BLaER1 (cell line): ENCODE measurements around the gene WIPF3.
"Not testable (repeated sequence)": the region's sequence is repeated elsewhere in the genome, so short reads cannot be mapped to it uniquely, and the experiment has no call there.

Experiments
- H3K27ac ChIP-seq: shearing (Covaris generic); formaldehyde crosslinking; 2 replicates; pipeline ENCODE4 v1.8.1; 2022
- H3K27me3 ChIP-seq: shearing (Covaris generic); formaldehyde crosslinking; 2 replicates; pipeline ENCODE4 v1.8.1; 2022
- H3K36me3 ChIP-seq: shearing (Covaris generic); formaldehyde crosslinking; 2 replicates; pipeline ENCODE4 v1.8.1; 2022
- H3K4me1 ChIP-seq: shearing (Covaris generic); formaldehyde crosslinking; 2 replicates; pipeline ENCODE4 v1.8.1; 2022
- H3K4me2 ChIP-seq: shearing (Covaris generic); formaldehyde crosslinking; 2 replicates; pipeline ENCODE4 v1.8.1; 2022
- H3K4me3 ChIP-seq: shearing (Covaris generic); formaldehyde crosslinking; 2 replicates; pipeline ENCODE4 v1.8.1; 2022
- H3K9ac ChIP-seq: shearing (Covaris generic); formaldehyde crosslinking; 2 replicates; pipeline ENCODE4 v1.8.1; 2022
- H3K9me3 ChIP-seq: shearing (Covaris generic); formaldehyde crosslinking; 2 replicates; pipeline ENCODE4 v1.8.1; 2022
- H4K20me1 ChIP-seq: shearing (Covaris generic); formaldehyde crosslinking; 2 replicates; pipeline ENCODE4 v1.8.1; 2022
- Cebpa-rat ChIP-seq: shearing (Covaris generic); IDR thresholded peaks from 2 replicates; pipeline ENCODE4 v1.8.1; 2022

WIPF3 gene

DNA sequence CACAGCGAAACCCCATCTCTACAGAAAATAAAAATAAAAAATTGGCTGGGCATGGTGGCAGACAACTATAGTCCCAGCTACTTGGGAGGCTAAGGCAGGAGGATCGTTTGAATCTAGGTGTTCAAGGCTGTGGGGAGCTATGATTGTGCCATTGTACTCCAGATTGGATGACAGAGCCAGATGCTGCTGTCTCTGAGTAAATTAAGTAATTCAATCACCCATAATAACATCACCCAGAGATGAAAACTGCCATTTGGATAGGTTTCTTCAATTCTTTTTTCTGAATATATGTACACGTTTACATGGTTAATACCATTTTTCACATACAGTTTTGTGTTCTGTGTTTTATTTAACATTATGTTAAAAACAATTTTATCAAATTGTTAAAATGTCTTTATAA, 79.3 kb downstream of the WIPF3 start:
- Histone ChIP-seq H3K27me3 (peaks cover 18% of the 10 kb centered on the region), H3K27ac (no peak overlapping the region), H3K36me3 (no peaks in the 10 kb centered on the region), H4K20me1 (no peaks in the 10 kb centered on the region), H3K4me1 (no peaks in the 10 kb centered on the region), H3K4me3 (no peak overlapping the region), H3K9me3 (no peaks in the 10 kb centered on the region), H3K4me2 (no peak overlapping the region), H3K9ac (no peak overlapping the region)
- no peak for TF ChIP-seq Cebpa-rat

DNA sequence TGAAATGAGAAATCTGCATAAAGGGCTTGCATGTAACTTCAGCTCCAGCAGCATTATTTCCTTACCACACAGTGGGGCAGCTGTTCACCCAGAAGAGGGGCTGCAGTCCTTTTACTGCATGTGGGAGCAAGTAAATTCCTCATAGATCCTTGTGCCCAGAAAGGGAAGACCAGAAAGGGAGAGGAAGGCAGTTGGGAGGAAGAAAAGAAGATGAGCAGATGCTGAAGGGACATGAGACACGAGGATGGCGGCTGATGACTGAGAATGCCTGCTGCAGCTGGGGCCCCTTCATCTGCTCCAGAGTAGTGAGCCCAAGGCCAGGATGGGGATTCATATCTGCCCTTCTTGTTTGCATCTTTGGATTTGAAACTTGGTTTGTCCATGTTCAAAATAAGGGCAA, 80.5 kb downstream of the WIPF3 start:
- H4K20me1 ChIP-seq: no peaks in the 10 kb centered on the region
- H3K4me2 ChIP-seq: no peak overlapping the region
- no peak overlapping the region for H3K9ac ChIP-seq
- H3K27ac ChIP-seq: no peak overlapping the region
- H3K9me3 ChIP-seq: no peaks in the 10 kb centered on the region
- H3K4me3 ChIP-seq: no peak overlapping the region
- no peaks in the 10 kb centered on the region for H3K36me3 ChIP-seq
- peaks cover 18% of the 10 kb centered on the region for H3K27me3 ChIP-seq
- no peaks in the 10 kb centered on the region for H3K4me1 ChIP-seq
- TF ChIP-seq Cebpa-rat: no peak

DNA sequence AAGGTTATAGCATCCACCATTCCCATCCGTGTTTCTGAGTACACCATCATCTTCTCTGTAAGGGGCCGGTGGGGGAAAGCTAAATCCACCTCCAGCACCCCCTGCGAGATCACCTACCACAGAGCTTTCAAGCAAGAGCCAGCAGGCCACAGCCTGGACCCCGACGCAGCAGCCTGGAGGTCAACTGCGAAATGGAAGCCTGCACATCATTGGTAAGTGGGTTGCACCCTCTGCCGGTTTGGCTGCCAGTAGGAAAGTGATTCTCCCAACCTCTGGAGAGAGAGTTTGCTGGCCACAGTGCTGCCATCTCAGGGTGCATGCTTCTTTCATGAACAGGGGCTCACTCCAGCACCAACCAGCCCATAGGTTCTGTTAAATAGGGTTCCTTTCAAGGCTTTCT, 81.7 kb downstream of the WIPF3 start:
- Histone ChIP-seq H3K4me1 (no peaks in the 10 kb centered on the region), H3K27me3 (peaks cover 18% of the 10 kb centered on the region), H3K27ac (no peak overlapping the region), H4K20me1 (no peaks in the 10 kb centered on the region), H3K9me3 (no peaks in the 10 kb centered on the region), H3K4me2 (no peak overlapping the region), H3K9ac (no peak overlapping the region), H3K36me3 (no peaks in the 10 kb centered on the region), H3K4me3 (no peak overlapping the region)
- no peak for TF ChIP-seq Cebpa-rat

DNA sequence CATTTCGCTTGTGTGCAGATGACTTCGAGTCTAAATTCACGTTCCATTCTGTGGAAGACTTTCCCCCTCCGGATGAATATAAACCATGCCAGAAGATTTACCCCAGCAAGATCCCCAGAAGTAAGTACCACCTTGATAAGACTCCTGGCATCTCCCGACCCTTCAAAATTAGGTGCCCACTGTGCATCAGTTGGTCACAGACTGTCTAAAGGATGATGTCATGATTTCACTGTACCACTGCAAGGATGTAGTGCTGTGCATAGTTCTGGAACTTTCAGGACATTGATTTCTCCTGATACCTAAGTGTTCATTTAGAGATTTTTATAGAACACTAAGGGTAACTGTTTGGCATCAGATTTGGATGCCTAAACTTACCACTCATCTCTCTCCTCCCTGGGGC, 83.0 kb downstream of the WIPF3 start:
- no peaks in the 10 kb centered on the region for H4K20me1 ChIP-seq
- no peak overlapping the region for H3K9ac ChIP-seq
- H3K27me3 ChIP-seq: peaks cover 11% of the 10 kb centered on the region
- no peaks in the 10 kb centered on the region for H3K9me3 ChIP-seq
- H3K36me3 ChIP-seq: no peaks in the 10 kb centered on the region
- H3K4me1 ChIP-seq: no peaks in the 10 kb centered on the region
- no peak overlapping the region for H3K27ac ChIP-seq
- no peak overlapping the region for H3K4me3 ChIP-seq
- TF ChIP-seq Cebpa-rat: no peak
- H3K4me2 ChIP-seq: no peak overlapping the region

DNA sequence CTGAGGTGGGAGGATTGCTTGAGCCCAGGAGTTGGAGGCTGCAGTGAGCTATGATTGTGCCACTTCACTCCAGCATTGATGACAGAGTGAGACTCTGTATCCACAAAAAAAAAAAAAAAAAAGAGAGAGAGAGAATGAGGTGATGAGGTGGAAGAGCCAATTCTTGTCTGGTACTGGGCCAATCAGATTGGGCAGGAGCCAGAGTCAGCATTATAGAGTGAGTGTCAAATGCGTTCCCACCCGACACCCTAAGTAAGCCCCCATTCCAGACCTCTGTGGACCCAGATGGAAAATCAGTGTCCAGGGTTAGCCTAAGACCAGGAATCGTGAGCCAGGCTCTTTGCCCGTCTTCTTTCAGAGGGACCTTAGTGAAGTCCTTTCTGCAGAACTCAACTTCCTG, 83.9 kb downstream of the WIPF3 start:
- no peaks in the 10 kb centered on the region for H3K36me3 ChIP-seq
- no peaks in the 10 kb centered on the region for H3K4me1 ChIP-seq
- H3K27me3 ChIP-seq: peaks cover under 1% of the 10 kb centered on the region; the same call in 1 of the 2 replicates
- H3K4me2 ChIP-seq: no peak overlapping the region
- no peak for TF ChIP-seq Cebpa-rat
- H4K20me1 ChIP-seq: no peaks in the 10 kb centered on the region
- H3K9ac ChIP-seq: no peak overlapping the region
- no peak overlapping the region for H3K27ac ChIP-seq
- no peaks in the 10 kb centered on the region for H3K9me3 ChIP-seq
- H3K4me3 ChIP-seq: no peak overlapping the region

DNA sequence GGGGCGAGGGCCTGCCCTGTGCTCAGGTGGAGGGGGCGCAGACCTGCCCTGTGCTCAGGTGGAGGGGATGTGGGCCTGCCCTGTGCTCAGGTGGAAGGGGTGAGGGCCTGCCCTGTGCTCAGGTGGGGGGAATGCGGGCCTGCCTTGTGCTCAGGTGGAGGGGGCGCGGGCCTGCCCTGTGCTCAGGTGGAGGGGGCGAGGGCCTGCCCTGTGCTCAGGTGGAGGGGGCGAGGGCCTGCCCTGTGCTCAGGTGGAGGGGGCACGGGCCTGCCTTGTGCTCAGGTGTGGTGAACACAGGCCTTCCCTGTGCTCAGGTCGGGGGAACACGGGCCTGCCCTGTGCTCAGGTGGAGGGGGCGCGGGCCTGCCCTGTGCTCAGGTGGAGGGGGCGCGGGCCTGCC, 84.5 kb downstream of the WIPF3 start:
- H4K20me1 ChIP-seq, H3K27ac ChIP-seq, H3K36me3 ChIP-seq, H3K9ac ChIP-seq, H3K27me3 ChIP-seq, H3K4me3 ChIP-seq, H3K4me1 ChIP-seq, H3K4me2 ChIP-seq, H3K9me3 ChIP-seq: not testable (repeated sequence)

DNA sequence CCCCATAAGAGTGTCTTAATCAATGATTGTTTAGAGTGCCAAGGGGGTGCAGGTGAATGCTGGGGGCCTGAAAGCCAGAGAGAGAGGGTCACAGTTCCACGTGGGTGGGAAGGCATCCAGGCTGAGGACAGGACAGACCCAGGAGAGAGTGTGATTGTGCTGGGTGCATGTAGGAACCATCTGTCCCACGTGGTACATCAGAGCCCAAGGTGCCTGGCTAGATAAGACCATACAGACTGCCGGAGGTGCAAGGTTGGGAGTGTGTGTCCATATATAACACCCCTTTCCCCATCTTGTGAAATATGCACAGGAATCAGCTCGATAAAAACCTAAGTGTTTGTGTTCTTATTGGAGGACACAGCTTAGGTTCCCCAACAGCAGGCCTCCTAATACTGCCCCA, 85.5 kb downstream of the WIPF3 start:
- no peak for TF ChIP-seq Cebpa-rat
- Histone ChIP-seq H3K27me3 (no peaks in the 10 kb centered on the region), H3K4me2 (no peak overlapping the region), H3K9ac (no peak overlapping the region), H3K27ac (no peak overlapping the region), H4K20me1 (no peaks in the 10 kb centered on the region), H3K4me1 (no peaks in the 10 kb centered on the region), H3K4me3 (no peak overlapping the region), H3K36me3 (no peaks in the 10 kb centered on the region), H3K9me3 (peaks cover 1% of the 10 kb centered on the region; the same call in 1 of the 2 replicates)

DNA sequence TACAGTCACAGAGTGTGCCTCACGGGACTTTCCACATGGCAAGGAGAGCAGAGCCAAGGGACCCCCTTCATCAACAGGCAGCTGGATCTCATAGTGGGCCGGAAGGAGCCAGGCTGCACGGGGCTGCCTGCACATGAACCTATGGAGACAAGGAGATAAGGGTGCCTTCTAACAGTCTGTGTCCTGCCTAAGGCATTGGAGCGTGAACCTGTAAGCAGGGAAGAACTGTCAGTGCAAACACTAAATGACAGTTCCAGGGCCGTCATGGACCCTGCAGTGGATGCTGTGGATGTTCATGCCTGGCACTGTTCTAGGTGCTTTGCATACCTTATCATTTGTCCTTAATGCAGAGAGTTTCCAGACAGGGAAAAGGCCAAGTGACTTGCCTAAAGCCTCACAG, 85.9 kb downstream of the WIPF3 start:
- Histone ChIP-seq H3K27me3 (no peaks in the 10 kb centered on the region), H3K4me3 (no peak overlapping the region), H3K9ac (no peak overlapping the region), H3K36me3 (no peaks in the 10 kb centered on the region), H3K4me2 (no peak overlapping the region), H3K27ac (no peak overlapping the region), H4K20me1 (no peaks in the 10 kb centered on the region), H3K4me1 (no peaks in the 10 kb centered on the region), H3K9me3 (peaks cover 6% of the 10 kb centered on the region; the same call in 1 of the 2 replicates)
- TF ChIP-seq Cebpa-rat: no peak

DNA sequence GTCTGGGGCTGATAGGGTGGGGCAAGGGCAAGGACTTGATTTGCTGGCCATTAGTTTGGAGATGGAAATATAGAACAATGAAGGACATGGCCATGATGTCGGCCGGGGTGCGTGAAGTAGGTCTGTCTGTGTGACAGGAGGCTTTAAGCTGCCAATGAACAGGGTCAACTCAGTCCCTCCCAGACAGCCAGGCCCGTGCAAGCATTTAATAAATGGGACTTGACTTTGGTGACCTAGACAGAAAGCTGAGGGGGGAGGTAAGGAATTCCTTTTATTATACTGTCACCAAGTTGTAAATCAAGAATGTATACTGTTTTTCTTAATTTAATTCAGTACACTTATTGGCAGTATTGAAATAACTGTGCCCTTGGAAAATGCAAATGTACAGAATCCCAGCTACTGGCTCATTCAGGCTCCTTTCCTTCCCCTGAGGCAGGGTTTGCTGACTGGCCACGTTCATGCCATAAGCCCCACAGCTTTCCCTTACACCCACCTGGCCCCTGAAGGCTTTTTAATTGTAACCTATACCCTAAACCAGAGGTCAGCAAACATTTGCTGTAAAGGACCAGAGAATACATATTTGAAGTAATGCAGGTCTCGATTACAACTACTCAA, 87.2 kb downstream of the WIPF3 start:
- H3K9me3 ChIP-seq: peaks cover 6% of the 10 kb centered on the region; the same call in 1 of the 2 replicates
- H4K20me1 ChIP-seq: no peaks in the 10 kb centered on the region
- no peak overlapping the region for H3K4me3 ChIP-seq
- no peaks in the 10 kb centered on the region for H3K27me3 ChIP-seq
- no peak overlapping the region for H3K4me2 ChIP-seq
- no peak for TF ChIP-seq Cebpa-rat
- H3K27ac ChIP-seq: no peak overlapping the region
- no peaks in the 10 kb centered on the region for H3K36me3 ChIP-seq
- no peak overlapping the region for H3K9ac ChIP-seq
- H3K4me1 ChIP-seq: no peaks in the 10 kb centered on the region

DNA sequence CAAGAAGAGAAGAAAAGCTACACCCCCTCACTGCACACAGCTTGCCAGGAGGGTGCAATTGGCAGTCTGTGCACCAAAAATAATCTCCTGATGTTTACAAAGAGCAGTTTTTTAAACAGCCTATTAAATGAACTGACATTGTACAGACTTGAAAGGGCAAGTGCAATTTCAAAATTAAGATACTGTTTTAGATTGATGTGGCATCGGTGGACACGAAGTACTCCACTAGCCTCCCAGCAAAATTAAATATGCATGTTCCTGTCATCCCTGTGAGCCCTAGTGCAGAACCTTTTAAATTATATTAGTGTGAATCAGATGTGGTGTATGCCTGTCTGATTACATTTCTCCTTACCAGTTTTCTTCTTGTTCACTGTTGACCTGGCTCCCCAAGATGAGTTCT, 87.9 kb downstream of the WIPF3 start:
- no peak for TF ChIP-seq Cebpa-rat
- Histone ChIP-seq H4K20me1 (no peaks in the 10 kb centered on the region), H3K27ac (no peak overlapping the region), H3K9ac (no peak overlapping the region), H3K36me3 (no peaks in the 10 kb centered on the region), H3K27me3 (no peaks in the 10 kb centered on the region), H3K4me3 (no peak overlapping the region), H3K4me1 (no peaks in the 10 kb centered on the region), H3K9me3 (peaks cover 6% of the 10 kb centered on the region; the same call in 1 of the 2 replicates), H3K4me2 (no peak overlapping the region)

DNA sequence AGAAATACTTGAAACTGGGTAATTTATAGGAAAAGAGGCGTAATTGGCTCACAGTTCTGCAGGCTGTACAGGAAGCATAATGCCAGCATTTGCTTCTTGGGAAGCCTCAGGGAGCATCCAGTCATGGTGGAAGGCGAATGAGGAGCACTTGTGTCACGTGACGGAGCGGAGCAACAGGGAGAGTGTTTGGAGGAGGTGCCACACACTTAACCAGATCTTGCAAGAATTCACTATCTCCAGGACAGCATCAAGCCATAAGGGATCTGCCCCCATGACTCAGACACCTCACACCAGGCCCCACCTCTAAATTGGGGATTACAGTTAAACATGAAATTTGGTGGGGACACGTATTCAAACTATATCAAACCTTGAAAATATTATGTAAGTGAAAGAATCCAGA, 89.3 kb downstream of the WIPF3 start:
- no peak overlapping the region for H3K4me2 ChIP-seq
- H3K27me3 ChIP-seq: no peaks in the 10 kb centered on the region
- no peak overlapping the region for H3K27ac ChIP-seq
- no peak overlapping the region for H3K9ac ChIP-seq
- TF ChIP-seq Cebpa-rat: no peak
- H3K4me3 ChIP-seq: no peak overlapping the region
- no peaks in the 10 kb centered on the region for H3K36me3 ChIP-seq
- H3K4me1 ChIP-seq: no peaks in the 10 kb centered on the region
- no peaks in the 10 kb centered on the region for H4K20me1 ChIP-seq
- H3K9me3 ChIP-seq: peaks cover 6% of the 10 kb centered on the region; the same call in 1 of the 2 replicates
